Mesendoderm (in vitro differentiated cells): ENCODE measurements around the gene TMEM198.

Source experiments
- DNase-seq: peaks from one replicate; pipeline ENCODE4 v3.0.0; 2013
- H2AK5ac ChIP-seq: 2 replicates; pipeline ENCODE4 v1.6.1; 2013; ENCODE audit warnings: low read length, inconsistent platforms
- H2BK120ac ChIP-seq: 2 replicates; pipeline ENCODE4 v1.6.1; 2013; ENCODE audit warnings: low read depth, mild to moderate bottlenecking, low read length, moderate library complexity, mixed read lengths
- H2BK15ac ChIP-seq: replicated peaks from 2 replicates; pipeline ENCODE4 v1.6.1; 2013; ENCODE audit warnings: low read depth, mild to moderate bottlenecking, moderate library complexity
- H2BK5ac ChIP-seq: 2 replicates; pipeline ENCODE4 v1.6.1; 2013; ENCODE audit warnings: low read length, inconsistent platforms
- H3K18ac ChIP-seq: 2 replicates; pipeline ENCODE4 v1.6.1; 2013; ENCODE audit warnings: mild to moderate bottlenecking, low read length, mixed read lengths
- H3K23ac ChIP-seq: one replicate; pipeline ENCODE4 v1.6.1; 2013; ENCODE audit warnings: low read length
- H3K27ac ChIP-seq: 2 replicates; pipeline ENCODE4 v1.5.1; 2013; ENCODE audit warnings: low read depth, mild to moderate bottlenecking, inconsistent platforms, low read length, moderate library complexity
- H3K27me3 ChIP-seq: 2 replicates; pipeline ENCODE4 v1.6.1; 2013; ENCODE audit warnings: low read length, control low read depth, mild to moderate bottlenecking, inconsistent platforms; ENCODE audit not compliant: insufficient read depth, poor library complexity
- H3K36me3 ChIP-seq: 2 replicates; pipeline ENCODE4 v1.6.1; 2013; ENCODE audit warnings: low read length, inconsistent platforms; ENCODE audit not compliant: control insufficient read depth, insufficient read depth
- H3K4ac ChIP-seq: one replicate; pipeline ENCODE4 v1.6.1; 2013; ENCODE audit warnings: low read depth, mild to moderate bottlenecking, low read length, moderate library complexity
- H3K4me1 ChIP-seq: 2 replicates; pipeline ENCODE4 v1.6.1; 2013; ENCODE audit warnings: low read depth, low read length, inconsistent platforms; ENCODE audit not compliant: control insufficient read depth
- H3K4me2 ChIP-seq: 2 replicates; pipeline ENCODE4 v1.6.1; 2013; ENCODE audit warnings: low read length
- H3K4me3 ChIP-seq: 2 replicates; pipeline ENCODE4 v1.5.1; 2013; ENCODE audit warnings: mild to moderate bottlenecking, low read length
- H3K56ac ChIP-seq: one replicate; pipeline ENCODE4 v1.6.1; 2013; ENCODE audit warnings: low read length
- H3K79me1 ChIP-seq: 2 replicates; pipeline ENCODE4 v1.6.1; 2013; ENCODE audit warnings: low read length, inconsistent platforms
- H3K79me2 ChIP-seq: 2 replicates; pipeline ENCODE4 v1.6.1; 2013; ENCODE audit warnings: mild to moderate bottlenecking, low read length; ENCODE audit not compliant: control insufficient read depth, insufficient read depth
- H3K9ac ChIP-seq: 2 replicates; pipeline ENCODE4 v1.6.1; 2013; ENCODE audit warnings: low read length, inconsistent platforms
- H4K5ac ChIP-seq: one replicate; pipeline ENCODE4 v1.6.1; 2013; ENCODE audit warnings: low read length
- H4K8ac ChIP-seq: one replicate; pipeline ENCODE4 v1.6.1; 2013; ENCODE audit warnings: low read depth, mild to moderate bottlenecking, control low read depth, low read length, moderate library complexity
- WGBS: extraction: QIAGEN DNeasy Blood & Tissue Kit; methylation state at CpG from one replicate; pipeline ENCODE4 v1.1.7; 2013; ENCODE audit warnings: low lambda C conversion rate, missing lambda C conversion rate; ENCODE audit not compliant: insufficient coverage; ENCODE audit errors: extremely low coverage; 5-methylcytosine and 5-hydroxymethylcytosine counted together

The TMEM198 gene

DNA sequence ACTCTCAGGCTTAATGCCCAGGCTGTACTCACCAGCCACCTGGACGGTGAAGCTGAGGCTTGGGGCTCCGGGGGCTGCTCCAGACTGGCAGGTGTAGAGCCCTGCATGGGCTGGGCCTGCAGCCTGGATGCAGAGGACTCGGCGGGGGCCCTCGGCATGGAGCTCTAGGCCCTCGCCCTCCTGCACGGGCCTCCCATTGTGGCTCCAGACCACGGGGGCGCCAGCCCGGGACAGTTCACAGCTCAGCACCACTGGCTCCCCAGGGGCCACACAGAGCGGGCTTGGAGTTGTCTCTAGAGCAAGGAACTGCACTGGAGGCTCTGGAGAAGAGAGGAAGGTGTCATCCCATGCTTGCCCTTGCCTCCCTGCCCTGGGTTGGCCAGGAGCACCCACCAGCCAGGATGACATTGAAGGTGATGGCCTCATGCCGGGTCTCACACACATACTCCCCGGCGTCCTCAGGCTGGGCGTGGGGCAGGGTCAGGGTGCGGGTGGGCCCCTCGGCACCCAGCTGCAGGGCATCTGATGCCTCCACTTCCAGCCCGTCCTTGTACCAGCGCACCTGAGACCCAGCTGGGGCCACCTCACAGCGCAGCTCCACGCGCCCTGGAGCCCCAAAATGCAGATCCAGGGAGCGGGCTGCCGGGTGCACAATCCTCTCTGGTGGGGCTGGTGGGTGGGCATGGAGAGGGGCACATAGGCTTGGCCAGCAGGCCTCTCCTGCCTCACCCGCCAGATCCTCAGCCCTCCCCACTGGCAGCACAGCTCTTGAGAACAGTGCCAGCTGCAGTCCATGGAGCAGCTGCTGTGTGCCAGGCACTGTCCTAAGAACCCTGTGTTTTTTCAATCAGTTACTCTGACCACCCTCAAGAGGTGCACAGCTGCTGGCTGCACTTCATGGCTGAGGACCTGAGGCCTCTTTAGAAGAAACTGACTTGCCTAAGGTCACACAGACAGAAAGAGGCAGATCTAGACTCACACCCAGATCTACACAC lies 14.3 kb downstream of the TMEM198 start:
- Histone ChIP-seq H3K4me3 (no peak overlapping the region), H3K4me2 (no peak overlapping the region), H3K4me1 (peaks cover 11% of the 10 kb centered on the region), H3K79me2 (no peaks in the 10 kb centered on the region), H3K23ac (no peak overlapping the region), H3K79me1 (no peaks in the 10 kb centered on the region), H3K4ac (no peak overlapping the region), H2BK5ac (no peak overlapping the region), H4K8ac (no peak overlapping the region), H2BK120ac (no peak overlapping the region), H2AK5ac (no peak overlapping the region), H3K56ac (no peak overlapping the region), H3K27me3 (no peaks in the 10 kb centered on the region), H2BK15ac (no peak overlapping the region), H4K5ac (no peak overlapping the region), H3K9ac (no peak overlapping the region), H3K27ac (no peak overlapping the region), H3K18ac (no peak overlapping the region), H3K36me3 (no peaks in the 10 kb centered on the region)
- no peak for DNase-seq
- no CpG with 5 or more reads among the region's 25 CpGs for WGBS

DNA sequence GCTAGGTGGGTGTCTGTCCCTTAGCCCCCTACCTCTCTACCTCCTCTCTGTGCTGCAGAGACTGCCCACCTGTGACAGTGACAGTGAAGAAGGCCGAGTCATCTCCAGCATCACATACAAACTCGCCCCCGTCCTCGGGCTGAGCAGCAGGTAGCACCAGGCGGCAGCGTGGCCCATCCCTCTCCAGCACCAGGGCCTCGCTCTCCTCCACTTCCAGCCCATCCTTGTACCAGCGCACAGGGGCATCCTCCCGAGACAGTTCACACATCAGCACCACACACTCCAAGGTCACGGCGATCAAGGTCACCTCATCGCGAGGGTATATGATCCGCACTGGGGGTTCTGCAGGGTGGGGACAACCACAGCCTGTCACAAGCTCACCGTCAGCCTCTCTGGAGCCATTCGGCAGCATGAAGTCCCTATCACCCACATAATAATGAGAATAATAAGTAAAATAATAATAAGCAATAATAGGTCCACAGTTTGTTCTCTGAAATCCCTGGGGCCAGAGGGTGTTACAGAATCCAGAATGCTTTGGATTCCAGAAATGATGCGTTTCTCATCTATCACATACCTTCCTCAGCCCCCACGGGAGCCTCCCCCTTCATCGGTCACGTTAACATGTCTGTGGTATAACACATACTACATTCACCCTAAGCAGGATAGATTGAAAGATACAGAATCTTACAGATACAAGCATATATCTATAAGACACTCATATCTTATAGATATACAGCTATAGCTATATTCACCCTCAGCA lies 15.5 kb downstream of the TMEM198 start:
- Histone ChIP-seq H3K36me3 (no peaks in the 10 kb centered on the region), H3K9ac (no peak overlapping the region)

GRCh38 chr2:219560037-219560892 lies 16.4 kb downstream of the TMEM198 start:
- Histone ChIP-seq H2BK5ac (no peak overlapping the region), H3K79me1 (no peaks in the 10 kb centered on the region), H4K8ac (no peak overlapping the region), H3K4me3 (no peak overlapping the region), H3K27me3 (no peaks in the 10 kb centered on the region), H4K5ac (no peak overlapping the region), H3K36me3 (no peaks in the 10 kb centered on the region), H2AK5ac (no peak overlapping the region), H3K4me2 (no peak overlapping the region), H2BK120ac (no peak overlapping the region), H3K56ac (peak overlapping the region; percentile 66), H2BK15ac (no peak overlapping the region), H3K4me1 (peaks cover 10% of the 10 kb centered on the region), H3K4ac (peak overlapping the region; percentile 21), H3K9ac (peak overlapping the region; percentile 12), H3K27ac (peak overlapping the region; percentile 53), H3K79me2 (no peaks in the 10 kb centered on the region), H3K18ac (peak overlapping the region; percentile 16), H3K23ac (no peak overlapping the region)
- DNase-seq: peak; percentile 72
- WGBS: no CpG with 5 or more reads among the region's 8 CpGs

More for the DNA sequence above, 15.5 kb downstream of the TMEM198 start:
- H2AK5ac ChIP-seq: no peak overlapping the region
- no peak overlapping the region for H3K18ac ChIP-seq
- no peak overlapping the region for H3K4ac ChIP-seq
- H4K5ac ChIP-seq: no peak overlapping the region
- no peak overlapping the region for H4K8ac ChIP-seq
- no peak overlapping the region for H3K23ac ChIP-seq
- H3K27me3 ChIP-seq: no peaks in the 10 kb centered on the region
- no peak overlapping the region for H2BK120ac ChIP-seq
- H2BK5ac ChIP-seq: no peak overlapping the region
- no peak overlapping the region for H2BK15ac ChIP-seq
- H3K79me2 ChIP-seq: no peaks in the 10 kb centered on the region
- DNase-seq: no peak
- no peak overlapping the region for H3K4me3 ChIP-seq
- H3K27ac ChIP-seq: no peak overlapping the region
- no peak overlapping the region for H3K4me2 ChIP-seq
- H3K56ac ChIP-seq: no peak overlapping the region
- peaks cover 10% of the 10 kb centered on the region for H3K4me1 ChIP-seq
- no peaks in the 10 kb centered on the region for H3K79me1 ChIP-seq
- WGBS: no CpG with 5 or more reads among the region's 20 CpGs

GRCh38 chr2:219560893-219561178 lies 17.0 kb downstream of the TMEM198 start:
- H3K56ac ChIP-seq: peak overlapping the region; percentile 66
- H3K4me2 ChIP-seq: no peak overlapping the region
- DNase-seq: no peak
- H3K79me2 ChIP-seq: no peaks in the 10 kb centered on the region
- H3K9ac ChIP-seq: peak overlapping the region; percentile 12
- H3K23ac ChIP-seq: peak overlapping the region; percentile 12
- H4K8ac ChIP-seq: no peak overlapping the region
- H3K4me3 ChIP-seq: no peak overlapping the region
- no peak overlapping the region for H3K4ac ChIP-seq
- H2BK5ac ChIP-seq: no peak overlapping the region
- H3K79me1 ChIP-seq: no peaks in the 10 kb centered on the region
- peak overlapping the region; percentile 53 for H3K27ac ChIP-seq
- no CpG with 5 or more reads among the region's 3 CpGs for WGBS
- no peak overlapping the region for H2BK15ac ChIP-seq
- no peaks in the 10 kb centered on the region for H3K36me3 ChIP-seq
- no peak overlapping the region for H2AK5ac ChIP-seq
- H3K4me1 ChIP-seq: peaks cover 12% of the 10 kb centered on the region
- no peaks in the 10 kb centered on the region for H3K27me3 ChIP-seq
- H2BK120ac ChIP-seq: no peak overlapping the region
- no peak overlapping the region for H3K18ac ChIP-seq
- no peak overlapping the region for H4K5ac ChIP-seq

DNA sequence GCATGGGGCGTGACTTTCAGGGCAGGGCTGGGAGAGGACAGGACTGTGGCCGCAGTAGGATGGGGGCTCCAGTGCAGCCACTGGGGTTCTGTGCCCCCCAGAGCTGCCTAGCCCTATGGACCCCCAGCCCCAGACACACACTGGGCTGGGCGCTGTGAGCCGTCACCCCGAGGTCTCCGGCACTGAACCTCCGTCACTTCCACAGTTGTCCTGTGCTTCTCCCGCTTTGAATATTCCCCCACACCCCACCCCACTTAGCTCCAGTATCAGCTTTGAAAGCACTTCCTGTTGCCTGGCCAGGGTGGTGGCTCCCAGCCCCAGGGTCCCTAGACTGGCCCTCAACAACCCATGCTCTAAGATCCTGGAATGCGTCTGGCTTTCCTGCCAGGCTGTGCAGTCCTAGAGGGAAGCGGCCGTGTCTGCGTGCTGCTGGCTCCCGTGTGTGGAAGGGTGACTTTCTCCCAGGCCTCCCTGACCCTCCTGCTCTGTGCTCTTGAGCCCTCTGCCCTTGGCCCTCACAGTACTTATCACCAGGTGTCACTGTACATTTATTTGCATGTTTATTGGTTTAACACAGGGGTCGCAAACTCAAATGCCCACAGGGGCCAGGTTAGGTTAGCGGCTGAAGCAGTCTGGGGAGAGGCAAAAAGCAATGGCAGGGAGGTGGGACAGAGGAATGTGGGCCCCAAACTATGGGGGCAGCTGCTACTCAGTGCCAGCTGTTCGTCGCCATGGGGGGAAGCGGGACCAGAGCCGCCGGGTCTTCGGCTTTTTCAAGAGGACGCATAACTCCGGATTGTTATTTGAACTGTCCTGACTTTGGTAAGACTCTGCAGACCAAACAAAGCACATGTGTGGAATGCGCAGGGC lies 17.6 kb downstream of the TMEM198 start:
- no peaks in the 10 kb centered on the region for H3K27me3 ChIP-seq
- H3K23ac ChIP-seq: peak overlapping the region; percentile 12
- no peak overlapping the region for H4K5ac ChIP-seq
- H3K79me2 ChIP-seq: no peaks in the 10 kb centered on the region
- H2BK15ac ChIP-seq: no peak overlapping the region
- no peak overlapping the region for H3K4me3 ChIP-seq
- no CpG with 5 or more reads among the region's 24 CpGs for WGBS
- H3K36me3 ChIP-seq: no peaks in the 10 kb centered on the region
- no peak overlapping the region for H2BK5ac ChIP-seq
- no peak overlapping the region for H4K8ac ChIP-seq
- no peak overlapping the region for H3K4me2 ChIP-seq
- no peak overlapping the region for H2AK5ac ChIP-seq
- no peak overlapping the region for H3K18ac ChIP-seq
- H3K9ac ChIP-seq: no peak overlapping the region
- H3K56ac ChIP-seq: peak overlapping the region; percentile 66
- peak; percentile 80 for DNase-seq
- no peaks in the 10 kb centered on the region for H3K79me1 ChIP-seq
- peaks cover 12% of the 10 kb centered on the region for H3K4me1 ChIP-seq
- peak overlapping the region; percentile 53 for H3K27ac ChIP-seq
- no peak overlapping the region for H3K4ac ChIP-seq
- H2BK120ac ChIP-seq: no peak overlapping the region
